ENCODE results near the gene FAM83B.
"Not testable (repeated sequence)": the region's sequence is repeated elsewhere in the genome, so short reads cannot be mapped to it uniquely, and the experiment has no call there.

GRCh38 chr6:54796918-54797317 is 49.7 kb upstream of the FAM83B start:
- not testable (repeated sequence) for TF ChIP-seq POLR2A, POU2F2, POLR2AphosphoS5, TAF1 (IDR thresholded peaks at IDR 0.05; ENCODE audit: low read depth, low read length)

All from GM12891 (cell line).